ENCODE results near the gene XPR1. TPM values are rescaled to one million over a fixed set of nuclear protein-coding genes. Genes with fewer than 3 reads are reported as not detected.
"Not testable (repeated sequence)": the region's sequence is repeated elsewhere in the genome, so short reads cannot be mapped to it uniquely, and the experiment has no call there.

The XPR1 gene
- total RNA-seq, 1 donor from 2014 or later: 35.2 TPM

GRCh38 chr1:180727751-180728150 is 95.9 kb downstream of the XPR1 start:
- not testable (repeated sequence) for H3K9ac ChIP-seq (ENCODE audit: low read length); H4K20me1 ChIP-seq (ENCODE audit: insufficient read depth, low read length); FAIRE-seq; DNase-seq (ENCODE audit: low read depth); H3K9me3 Mint-ChIP-seq (ENCODE audit: unreplicated experiment); H3K27ac Mint-ChIP-seq (ENCODE audit: unreplicated experiment); H3K79me2 ChIP-seq (ENCODE audit: insufficient read depth, low read length); H3K4me3 ChIP-seq (ENCODE audit: insufficient read depth, low read depth, low read length); H3K4me1 Mint-ChIP-seq (ENCODE audit: low read depth, unreplicated experiment); H3K27me3 Mint-ChIP-seq (ENCODE audit: low read depth, unreplicated experiment); H3K4me3 Mint-ChIP-seq (ENCODE audit: unreplicated experiment); H3K9me3 ChIP-seq (ENCODE audit: insufficient read depth, low read depth, low read length); H3K27me3 ChIP-seq (ENCODE audit: insufficient read depth, low read length); H3K4me1 ChIP-seq (ENCODE audit: insufficient read depth, low read length); H3K36me3 Mint-ChIP-seq (ENCODE audit: low read depth, unreplicated experiment); H3K27ac ChIP-seq (ENCODE audit: low read depth, low read length); H3K36me3 ChIP-seq (ENCODE audit: insufficient read depth, low read length); H3K4me2 ChIP-seq (ENCODE audit: low read length); H2AFZ ChIP-seq (ENCODE audit: low read depth, low read length)

GRCh38 chr1:180728472-180729106 is 96.8 kb downstream of the XPR1 start:
- Mint-ChIP-seq H3K4me3 (ENCODE audit: unreplicated experiment) (no peak overlapping the region), H3K9me3 (ENCODE audit: unreplicated experiment) (peaks cover 5% of the 10 kb centered on the region), H3K27me3 (ENCODE audit: low read depth, unreplicated experiment) (no peaks in the 10 kb centered on the region), H3K36me3 (ENCODE audit: low read depth, unreplicated experiment) (peaks cover 4% of the 10 kb centered on the region), H3K4me1 (ENCODE audit: low read depth, unreplicated experiment) (no peaks in the 10 kb centered on the region), H3K27ac (ENCODE audit: unreplicated experiment) (peak overlapping the region; percentile 43)
- no peak for TF ChIP-seq CTCF (IDR thresholded peaks at IDR 0.05; ENCODE audit: insufficient read depth, low read depth, low read length)
- TF ChIP-seq EZH2 (IDR thresholded peaks at IDR 0.05; ENCODE audit: insufficient read depth, low read length): no peak
- Histone ChIP-seq H3K9me3 (ENCODE audit: insufficient read depth, low read depth, low read length) (no peaks in the 10 kb centered on the region), H3K36me3 (ENCODE audit: insufficient read depth, low read length) (no peaks in the 10 kb centered on the region), H3K4me2 (ENCODE audit: low read length) (no peak overlapping the region), H4K20me1 (ENCODE audit: insufficient read depth, low read length) (no peaks in the 10 kb centered on the region), H3K27ac (ENCODE audit: low read depth, low read length) (no peak overlapping the region), H3K27me3 (ENCODE audit: insufficient read depth, low read length) (no peaks in the 10 kb centered on the region), H3K4me3 (ENCODE audit: insufficient read depth, low read depth, low read length) (no peak overlapping the region), H3K9ac (ENCODE audit: low read length) (no peak overlapping the region), H3K79me2 (ENCODE audit: insufficient read depth, low read length) (peaks cover 4% of the 10 kb centered on the region), H3K4me1 (ENCODE audit: insufficient read depth, low read length) (no peaks in the 10 kb centered on the region), H2AFZ (ENCODE audit: low read depth, low read length) (no peak overlapping the region)
- no peak for FAIRE-seq
- DNase-seq (ENCODE audit: low read depth): no peak

- H3K4me1 Mint-ChIP-seq (ENCODE audit: low read depth, unreplicated experiment): no peaks in the 10 kb centered on the region
- FAIRE-seq: no peak
Measured at GRCh38 chr1:180731131-180731530, 99.3 kb downstream of the XPR1 start.

More at GRCh38 chr1:180731131-180731530, 99.3 kb downstream of the XPR1 start:
- Mint-ChIP-seq H3K9me3 (ENCODE audit: unreplicated experiment) (peaks cover 12% of the 10 kb centered on the region), H3K27ac (ENCODE audit: unreplicated experiment) (no peak overlapping the region), H3K27me3 (ENCODE audit: low read depth, unreplicated experiment) (no peaks in the 10 kb centered on the region), H3K4me3 (ENCODE audit: unreplicated experiment) (no peak overlapping the region), H3K36me3 (ENCODE audit: low read depth, unreplicated experiment) (peaks cover 3% of the 10 kb centered on the region)
- Histone ChIP-seq H3K9ac (ENCODE audit: low read length) (no peak overlapping the region), H3K27me3 (ENCODE audit: insufficient read depth, low read length) (no peaks in the 10 kb centered on the region), H4K20me1 (ENCODE audit: insufficient read depth, low read length) (no peaks in the 10 kb centered on the region), H3K27ac (ENCODE audit: low read depth, low read length) (no peak overlapping the region), H2AFZ (ENCODE audit: low read depth, low read length) (no peak overlapping the region), H3K4me2 (ENCODE audit: low read length) (no peak overlapping the region), H3K79me2 (ENCODE audit: insufficient read depth, low read length) (peaks cover 4% of the 10 kb centered on the region), H3K9me3 (ENCODE audit: insufficient read depth, low read depth, low read length) (peaks cover 7% of the 10 kb centered on the region), H3K4me1 (ENCODE audit: insufficient read depth, low read length) (no peaks in the 10 kb centered on the region), H3K36me3 (ENCODE audit: insufficient read depth, low read length) (no peaks in the 10 kb centered on the region), H3K4me3 (ENCODE audit: insufficient read depth, low read depth, low read length) (no peak overlapping the region)
- no peak for DNase-seq (ENCODE audit: low read depth)
- TF ChIP-seq CTCF (IDR thresholded peaks at IDR 0.05; ENCODE audit: insufficient read depth, low read depth, low read length): no peak
- no peak for TF ChIP-seq EZH2 (IDR thresholded peaks at IDR 0.05; ENCODE audit: insufficient read depth, low read length)
